H7 (cell line): ENCODE data around the gene RIC8A. TPM values are rescaled to one million over a fixed set of nuclear protein-coding genes. Genes with fewer than 3 reads are reported as not detected.
A peak's percentile ranks its signal among the peaks of the same experiment; 100 is the strongest.
"Not testable (repeated sequence)": the region's sequence is repeated elsewhere in the genome, so short reads cannot be mapped to it uniquely, and the experiment has no call there.

Source experiments
- DNase-seq: peaks from one replicate; pipeline ENCODE4 v3.0.0; 2012
- H3K27me3 ChIP-seq: 2 replicates; pipeline ENCODE4 v1.6.0; 2011; ENCODE audit warnings: mild to moderate bottlenecking, low read length; ENCODE audit not compliant: control insufficient read depth, insufficient read depth
- H3K36me3 ChIP-seq: replicated peaks from 2 replicates; pipeline ENCODE4 v1.5.1; 2011; ENCODE audit warnings: low read length; ENCODE audit not compliant: control insufficient read depth, insufficient read depth
- H3K4me3 ChIP-seq: 2 replicates; pipeline ENCODE4 v1.5.1; 2011; ENCODE audit warnings: low read depth, mild to moderate bottlenecking, control low read depth, low read length, moderate library complexity; ENCODE audit not compliant: insufficient read depth
- total RNA-seq: library from RNA; depleted of rRNA; stranded (reverse); fragments of >200 nt; shearing (Covaris generic); gene quantifications from 2 replicates; pipeline ENCODE4 v1.2.3, GENCODE V29; 2014

RIC8A gene
- total RNA-seq, 1 experiment from 2014 or later: 125 TPM

GRCh38 chr11:209275-210121 lies 2.0 kb downstream of the RIC8A start:
- DNase-seq: no peak
- H3K4me3 ChIP-seq: peak overlapping the region; percentile 66
- H3K36me3 ChIP-seq: peaks cover 51% of the 10 kb centered on the region
- H3K27me3 ChIP-seq: no peaks in the 10 kb centered on the region

- Histone ChIP-seq H3K4me3 (no peak overlapping the region), H3K27me3 (no peaks in the 10 kb centered on the region), H3K36me3 (peaks cover 48% of the 10 kb centered on the region)
- DNase-seq: no peak
These were observed 2.8 kb downstream of the RIC8A start for GRCh38 chr11:210122-210802.

DNA sequence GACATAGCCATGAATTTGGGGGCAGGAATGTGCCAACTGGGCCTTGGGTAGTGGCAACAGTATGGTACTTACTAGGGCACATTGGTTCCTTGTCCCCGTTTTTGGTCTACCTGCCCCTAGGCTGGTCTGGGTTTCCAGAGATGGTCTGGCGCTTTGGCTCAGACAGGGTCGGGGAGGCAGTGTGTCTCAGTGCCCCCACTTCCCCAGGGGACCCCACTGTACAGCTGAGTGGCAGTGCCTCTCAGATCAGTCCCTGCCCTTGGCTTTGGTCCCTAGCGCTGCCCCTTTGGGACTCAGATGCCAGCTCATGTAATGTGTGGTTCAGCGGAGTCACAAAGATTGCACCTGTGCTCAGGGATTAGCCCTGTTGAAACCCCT lies 3.3 kb downstream of the RIC8A start:
- no peak for DNase-seq
- Histone ChIP-seq H3K36me3 (peaks cover 46% of the 10 kb centered on the region), H3K27me3 (no peaks in the 10 kb centered on the region), H3K4me3 (no peak overlapping the region)

- DNase-seq: no peak
- no peaks in the 10 kb centered on the region for H3K27me3 ChIP-seq
- H3K4me3 ChIP-seq: no peak overlapping the region
- H3K36me3 ChIP-seq: peaks cover 46% of the 10 kb centered on the region
These were observed 3.8 kb downstream of the RIC8A start for GRCh38 chr11:211295-211694.

DNA sequence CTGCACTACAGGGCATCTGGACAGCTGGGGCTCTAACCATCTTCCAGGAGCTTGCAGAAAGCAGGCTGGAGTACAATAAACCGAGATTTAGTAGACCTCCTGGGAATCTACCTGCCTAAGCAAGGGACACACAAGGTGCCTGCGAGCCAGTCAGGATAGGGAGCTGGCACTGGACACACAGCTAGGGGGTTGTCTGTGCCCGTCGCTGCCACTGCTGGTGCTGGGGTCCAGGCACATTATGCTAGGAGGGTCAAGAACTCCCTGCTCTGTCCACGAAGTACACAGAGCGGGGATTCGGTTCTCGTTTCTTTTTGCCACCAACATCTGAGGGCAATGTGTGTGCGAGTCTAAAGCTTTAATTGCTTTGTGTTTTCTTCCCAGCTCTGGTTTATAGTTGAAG lies 4.2 kb downstream of the RIC8A start:
- no peak for DNase-seq
- Histone ChIP-seq H3K36me3 (peaks cover 46% of the 10 kb centered on the region), H3K4me3 (no peak overlapping the region), H3K27me3 (no peaks in the 10 kb centered on the region)

GRCh38 chr11:212150-213100 lies 4.9 kb downstream of the RIC8A start:
- peaks cover 46% of the 10 kb centered on the region for H3K36me3 ChIP-seq
- no peaks in the 10 kb centered on the region for H3K27me3 ChIP-seq
- H3K4me3 ChIP-seq: no peak overlapping the region
- DNase-seq: no peak

DNA sequence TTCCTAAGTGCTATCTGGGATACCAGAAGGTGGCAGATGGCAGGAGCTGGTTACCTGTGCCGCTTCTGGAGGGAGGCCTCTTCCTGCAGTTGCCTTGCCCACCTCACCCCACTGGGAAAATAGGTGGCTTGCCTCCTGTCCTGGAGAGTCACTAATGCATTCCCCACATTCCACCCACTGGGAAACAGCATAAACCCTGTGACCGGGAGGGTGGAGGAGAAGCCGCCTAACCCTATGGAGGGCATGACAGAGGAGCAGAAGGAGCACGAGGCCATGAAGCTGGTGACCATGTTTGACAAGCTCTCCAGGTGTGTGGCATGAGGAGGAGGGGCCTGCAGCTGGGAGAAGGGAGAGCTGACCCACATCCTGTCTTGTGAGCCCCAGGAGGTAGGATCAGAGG lies 5.6 kb downstream of the RIC8A start:
- Histone ChIP-seq H3K27me3 (no peaks in the 10 kb centered on the region), H3K36me3 (peaks cover 46% of the 10 kb centered on the region), H3K4me3 (no peak overlapping the region)
- DNase-seq: no peak

DNA sequence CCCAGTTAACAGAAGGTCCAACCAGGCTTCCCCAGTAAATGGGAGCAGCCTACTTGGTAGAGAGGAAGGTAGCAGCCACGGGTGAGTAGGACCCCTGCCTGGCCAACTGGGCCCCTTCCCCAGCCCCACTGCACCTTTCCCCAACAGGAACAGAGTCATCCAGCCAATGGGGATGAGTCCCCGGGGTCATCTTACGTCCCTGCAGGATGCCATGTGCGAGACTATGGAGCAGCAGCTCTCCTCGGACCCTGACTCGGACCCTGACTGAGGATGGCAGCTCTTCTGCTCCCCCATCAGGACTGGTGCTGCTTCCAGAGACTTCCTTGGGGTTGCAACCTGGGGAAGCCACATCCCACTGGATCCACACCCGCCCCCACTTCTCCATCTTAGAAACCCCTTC lies 6.6 kb downstream of the RIC8A start:
- Histone ChIP-seq H3K27me3 (no peaks in the 10 kb centered on the region), H3K4me3 (no peak overlapping the region), H3K36me3 (peaks cover 46% of the 10 kb centered on the region)
- no peak for DNase-seq

DNA sequence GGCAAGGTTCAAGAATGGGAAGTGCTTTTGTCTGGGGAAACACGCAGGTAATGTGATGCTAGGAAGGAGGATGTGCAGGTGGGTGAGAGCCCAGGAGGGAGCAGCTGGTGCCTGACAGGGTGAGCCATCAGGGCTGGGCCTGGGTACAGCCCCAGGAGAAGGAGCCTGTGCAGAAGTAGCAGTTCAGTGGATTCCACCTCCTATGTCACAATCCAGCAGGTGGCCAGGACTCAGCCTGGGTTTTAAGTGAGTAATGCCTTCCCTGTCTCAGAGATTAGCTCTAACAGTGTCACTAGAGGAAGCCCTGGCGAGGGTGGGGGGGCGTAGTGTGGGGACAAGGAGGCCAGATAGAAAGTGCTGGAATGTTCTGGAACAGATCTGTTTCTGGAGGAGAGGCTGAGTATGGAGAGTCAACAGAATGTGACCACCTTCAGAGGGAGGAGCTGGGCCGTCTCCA lies 8.1 kb downstream of the RIC8A start:
- Histone ChIP-seq H3K36me3 (peaks cover 37% of the 10 kb centered on the region), H3K4me3 (no peak overlapping the region), H3K27me3 (no peaks in the 10 kb centered on the region)
- no peak for DNase-seq

- Histone ChIP-seq H3K36me3 (peaks cover 30% of the 10 kb centered on the region), H3K4me3 (no peak overlapping the region), H3K27me3 (no peaks in the 10 kb centered on the region)
- no peak for DNase-seq
These were observed 8.8 kb downstream of the RIC8A start for GRCh38 chr11:216081-216974.

DNA sequence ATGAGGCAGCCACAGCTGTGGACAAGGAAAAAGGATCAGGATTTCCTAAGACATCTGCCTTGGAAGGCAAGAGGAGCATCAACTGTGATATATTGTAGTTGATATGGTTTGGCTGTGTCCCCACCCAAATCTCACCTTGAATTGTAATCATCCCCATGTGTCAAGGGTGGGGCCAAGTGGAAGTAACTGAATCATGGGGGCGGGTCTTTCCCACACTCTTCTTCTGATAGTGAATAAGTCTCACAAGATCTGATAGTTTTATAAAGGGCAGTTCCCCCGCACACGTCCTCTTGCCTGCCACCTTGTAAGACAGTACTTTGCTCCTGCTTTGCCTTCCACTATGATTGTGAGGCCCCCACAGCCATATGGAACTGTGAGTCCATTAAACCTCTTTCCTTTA lies 10.2 kb downstream of the RIC8A start:
- DNase-seq: no peak
- peaks cover 18% of the 10 kb centered on the region for H3K36me3 ChIP-seq
- H3K27me3 ChIP-seq: no peaks in the 10 kb centered on the region
- no peak overlapping the region for H3K4me3 ChIP-seq

GRCh38 chr11:218815-219593 lies 11.5 kb downstream of the RIC8A start:
- Histone ChIP-seq H3K36me3 (peaks cover 9% of the 10 kb centered on the region), H3K4me3 (no peak overlapping the region), H3K27me3 (no peaks in the 10 kb centered on the region)
- peak; percentile 30 for DNase-seq

DNA sequence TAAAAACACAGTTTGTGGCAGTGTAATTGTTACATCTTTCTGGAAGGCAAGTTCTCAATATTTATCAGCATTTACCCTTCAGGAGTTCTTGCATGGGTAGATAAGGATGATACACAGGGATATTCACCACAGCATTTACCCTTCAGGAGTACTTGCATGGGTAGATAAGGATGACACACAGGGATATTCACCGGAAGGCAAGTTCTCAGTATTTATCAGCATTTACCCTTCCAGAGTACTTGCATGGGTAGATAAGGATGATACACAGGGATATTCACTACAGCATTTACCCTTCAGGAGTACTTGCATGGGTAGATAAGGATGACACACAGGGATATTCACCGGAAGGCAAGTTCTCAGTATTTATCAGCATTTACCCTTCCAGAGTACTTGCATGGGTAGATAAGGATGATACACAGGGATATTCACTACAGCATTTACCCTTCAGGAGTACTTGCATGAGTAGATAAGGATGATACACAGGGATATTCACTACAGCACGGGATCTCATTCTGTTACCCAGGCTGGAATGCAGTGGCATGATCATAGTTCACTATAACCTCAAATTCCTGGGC lies 13.2 kb downstream of the RIC8A start:
- not testable (repeated sequence) for H3K36me3 ChIP-seq, DNase-seq, H3K27me3 ChIP-seq, H3K4me3 ChIP-seq
